HepG2 (cell line): ENCODE data around the gene VARS1. TPM values are rescaled to one million over a fixed set of nuclear protein-coding genes. Genes with fewer than 3 reads are reported as not detected.

Source experiments
- GFI1 ChIP-seq: sonication (generic); formaldehyde crosslinking; IDR thresholded peaks from 2 replicates; pipeline ENCODE4 v1.5.0; 2020; ENCODE audit warnings: missing genetic modification reagents, mild to moderate bottlenecking, borderline replicate concordance
- MIXL1 ChIP-seq: IDR thresholded peaks from 2 replicates; pipeline ENCODE4 v1.6.1; 2016
- MTERF4 ChIP-seq: sonication (generic); formaldehyde crosslinking; IDR thresholded peaks from 2 replicates; pipeline ENCODE4 v1.8.0; 2023; ENCODE audit warnings: mild to moderate bottlenecking, missing genetic modification reagents
- MXD4 ChIP-seq: IDR thresholded peaks from 2 replicates; pipeline ENCODE4 v1.6.1; 2016; ENCODE audit warnings: mild to moderate bottlenecking, missing biosample characterization, missing genetic modification reagents
- NCOA5 ChIP-seq: sonication (generic); formaldehyde crosslinking; IDR thresholded peaks from 2 replicates; pipeline ENCODE4 v1.4.0; 2020; ENCODE audit warnings: missing genetic modification reagents
- PHF8 ChIP-seq: sonication (generic); formaldehyde crosslinking; IDR thresholded peaks from 2 replicates; pipeline ENCODE4 v1.5.0; 2020; ENCODE audit warnings: missing genetic modification reagents
- RXRB ChIP-seq: IDR thresholded peaks from 2 replicates; pipeline ENCODE4 v1.6.1; 2016; ENCODE audit warnings: borderline replicate concordance, missing genetic modification reagents, missing compliant biosample characterization
- SYNCRIP ChIP-seq: fragments of 200-400 bp; formaldehyde crosslinking; IDR thresholded peaks from 2 replicates; pipeline ENCODE4 v1.6.1; 2018; ENCODE audit warnings: mild to moderate bottlenecking, low read depth, low read length; ENCODE audit not compliant: insufficient read depth
- TOPORS ChIP-seq: sonication (generic); formaldehyde crosslinking; IDR thresholded peaks from 2 replicates; pipeline ENCODE4 v1.8.0; 2023; ENCODE audit warnings: mild to moderate bottlenecking, missing genetic modification reagents
- ZBTB33 ChIP-seq: sonication (generic); formaldehyde crosslinking; IDR thresholded peaks from 2 replicates; pipeline ENCODE4 v1.4.0; 2020; ENCODE audit warnings: missing genetic modification reagents
- ZNF724P ChIP-seq: sonication (generic); formaldehyde crosslinking; IDR thresholded peaks from 2 replicates; pipeline ENCODE4 v1.8.0; 2022; ENCODE audit warnings: missing genetic modification reagents, borderline replicate concordance
- polyA plus RNA-seq, 8 experiments: library from polyadenylated mRNA; depleted of rRNA in 3 of 8; stranded (reverse) in 7 of 8; unstranded in 1 of 8; fragments of >200 nt; fragmentation: Illumina TruSeq in 4 of 8; extraction: Trizol in 4 of 8; gene quantifications; 2 replicates each; pipeline versions ENCODE4 v1.2.1 to v1.2.3, GENCODE V29; 2011 to 2016; ENCODE audit warnings: low read depth in 4 of 8, missing spikeins in 1 of 8, mixed read lengths in 1 of 8; ENCODE audit not compliant: insufficient read depth in 1 of 8
- total RNA-seq, 5 experiments: library from RNA; depleted of rRNA; stranded (reverse); fragments of >200 nt; fragmentation: Illumina TruSeq; extraction: Trizol; gene quantifications; 2 replicates each; pipeline ENCODE4 v1.2.3, GENCODE V29; 2016; ENCODE audit warnings: low read depth in 1 of 5
- TF ChIP-seq, protein P1 (sequence below): sonication (generic); formaldehyde crosslinking; IDR thresholded peaks from 2 replicates; pipeline ENCODE4 v1.4.0; 2020; ENCODE audit warnings: missing genetic modification reagents
- TF ChIP-seq, protein P2 (sequence below): sonication (generic); formaldehyde crosslinking; IDR thresholded peaks from 2 replicates; pipeline ENCODE4 v1.5.0; 2020; ENCODE audit warnings: mild to moderate bottlenecking, missing genetic modification reagents
- TF ChIP-seq, protein P3 (sequence below): IDR thresholded peaks from 2 replicates; pipeline ENCODE4 v1.6.1; 2012; ENCODE audit warnings: low read depth, low read length, improper control_type of control experiment

The VARS1 gene
- total and polyA plus RNA-seq, 2 of the 13 experiments (the other 11 are each of a cell fraction or from before 2014, with no cell fraction given), result 14.7 to 56.1 TPM

DNA sequence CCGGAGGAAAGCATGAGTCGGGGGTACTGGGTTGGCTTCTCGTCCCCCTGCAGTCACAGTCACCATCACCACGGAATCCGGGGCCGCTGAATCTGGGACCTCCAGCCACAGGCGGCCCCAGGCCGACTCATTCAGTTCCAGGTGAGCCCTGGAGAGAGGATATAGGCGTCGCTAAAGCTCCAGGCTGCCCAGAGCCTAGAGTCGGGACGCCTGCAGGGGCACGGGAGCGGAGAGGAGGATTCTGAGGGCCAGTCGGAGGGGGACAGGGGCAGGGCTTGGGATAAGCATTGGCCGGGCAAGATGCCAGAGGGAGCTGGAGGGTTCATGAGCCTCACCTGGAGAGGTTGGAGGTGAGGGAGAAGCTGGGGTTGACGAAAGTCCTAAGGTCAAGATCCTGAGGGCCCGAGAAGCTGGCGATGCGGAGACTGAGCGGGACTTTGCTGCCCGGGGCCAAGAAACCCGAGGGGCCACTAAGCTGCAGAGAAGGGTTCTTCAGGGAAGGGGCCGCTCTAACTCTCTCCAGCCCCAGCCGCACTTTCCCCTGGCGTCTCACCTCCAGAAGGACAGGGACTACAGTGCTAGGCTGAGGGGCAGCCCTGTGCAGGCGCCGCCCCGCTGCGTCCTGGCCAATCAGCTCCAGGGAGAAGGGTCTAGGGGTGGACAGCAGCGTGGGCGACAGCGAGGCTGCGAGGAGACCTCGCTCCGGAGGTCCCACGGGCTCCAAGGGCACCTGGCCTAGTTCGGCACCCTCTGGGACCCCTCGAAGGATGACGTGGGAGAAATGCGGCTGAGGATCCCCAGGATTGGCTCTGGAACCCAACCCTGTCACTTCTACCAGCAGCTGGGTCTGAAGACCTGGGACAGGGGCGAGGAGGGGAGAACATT lies 29.4 kb downstream of the VARS1 start (continued):
- TF ChIP-seq, protein P1, sequence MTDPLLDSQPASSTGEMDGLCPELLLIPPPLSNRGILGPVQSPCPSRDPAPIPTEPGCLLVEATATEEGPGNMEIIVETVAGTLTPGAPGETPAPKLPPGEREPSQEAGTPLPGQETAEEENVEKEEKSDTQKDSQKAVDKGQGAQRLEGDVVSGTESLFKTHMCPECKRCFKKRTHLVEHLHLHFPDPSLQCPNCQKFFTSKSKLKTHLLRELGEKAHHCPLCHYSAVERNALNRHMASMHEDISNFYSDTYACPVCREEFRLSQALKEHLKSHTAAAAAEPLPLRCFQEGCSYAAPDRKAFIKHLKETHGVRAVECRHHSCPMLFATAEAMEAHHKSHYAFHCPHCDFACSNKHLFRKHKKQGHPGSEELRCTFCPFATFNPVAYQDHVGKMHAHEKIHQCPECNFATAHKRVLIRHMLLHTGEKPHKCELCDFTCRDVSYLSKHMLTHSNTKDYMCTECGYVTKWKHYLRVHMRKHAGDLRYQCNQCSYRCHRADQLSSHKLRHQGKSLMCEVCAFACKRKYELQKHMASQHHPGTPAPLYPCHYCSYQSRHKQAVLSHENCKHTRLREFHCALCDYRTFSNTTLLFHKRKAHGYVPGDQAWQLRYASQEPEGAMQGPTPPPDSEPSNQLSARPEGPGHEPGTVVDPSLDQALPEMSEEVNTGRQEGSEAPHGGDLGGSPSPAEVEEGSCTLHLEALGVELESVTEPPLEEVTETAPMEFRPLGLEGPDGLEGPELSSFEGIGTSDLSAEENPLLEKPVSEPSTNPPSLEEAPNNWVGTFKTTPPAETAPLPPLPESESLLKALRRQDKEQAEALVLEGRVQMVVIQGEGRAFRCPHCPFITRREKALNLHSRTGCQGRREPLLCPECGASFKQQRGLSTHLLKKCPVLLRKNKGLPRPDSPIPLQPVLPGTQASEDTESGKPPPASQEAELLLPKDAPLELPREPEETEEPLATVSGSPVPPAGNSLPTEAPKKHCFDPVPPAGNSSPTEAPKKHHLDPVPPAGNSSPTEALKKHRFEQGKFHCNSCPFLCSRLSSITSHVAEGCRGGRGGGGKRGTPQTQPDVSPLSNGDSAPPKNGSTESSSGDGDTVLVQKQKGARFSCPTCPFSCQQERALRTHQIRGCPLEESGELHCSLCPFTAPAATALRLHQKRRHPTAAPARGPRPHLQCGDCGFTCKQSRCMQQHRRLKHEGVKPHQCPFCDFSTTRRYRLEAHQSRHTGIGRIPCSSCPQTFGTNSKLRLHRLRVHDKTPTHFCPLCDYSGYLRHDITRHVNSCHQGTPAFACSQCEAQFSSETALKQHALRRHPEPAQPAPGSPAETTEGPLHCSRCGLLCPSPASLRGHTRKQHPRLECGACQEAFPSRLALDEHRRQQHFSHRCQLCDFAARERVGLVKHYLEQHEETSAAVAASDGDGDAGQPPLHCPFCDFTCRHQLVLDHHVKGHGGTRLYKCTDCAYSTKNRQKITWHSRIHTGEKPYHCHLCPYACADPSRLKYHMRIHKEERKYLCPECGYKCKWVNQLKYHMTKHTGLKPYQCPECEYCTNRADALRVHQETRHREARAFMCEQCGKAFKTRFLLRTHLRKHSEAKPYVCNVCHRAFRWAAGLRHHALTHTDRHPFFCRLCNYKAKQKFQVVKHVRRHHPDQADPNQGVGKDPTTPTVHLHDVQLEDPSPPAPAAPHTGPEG (CRISPR knock-in tag), result 0 out of 2 replicates have a peak, but pooled peaks have one; percentile 50
- TF ChIP-seq SYNCRIP (no peak), TOPORS (no peak), ZBTB33 (CRISPR knock-in tag) (0 out of 2 replicates have a peak, but pooled peaks have one; percentile 12), MXD4 (peak; percentile 82), MIXL1 (0 out of 2 replicates have a peak, but pooled peaks have one; percentile 27), PHF8 (CRISPR knock-in tag) (peak; percentile 49), NCOA5 (CRISPR knock-in tag) (no peak), ZNF724P (CRISPR knock-in tag) (0 out of 2 replicates have a peak, but pooled peaks have one; percentile 15), MTERF4 (CRISPR knock-in tag) (peak; percentile 71; the same call in 1 of the 2 replicates), GFI1 (CRISPR knock-in tag) (peak; percentile 66; the same call in 1 of the 2 replicates), RXRB (CRISPR knock-in tag) (0 out of 2 replicates have a peak, but pooled peaks have one; percentile 31)
- TF ChIP-seq, protein P2, sequence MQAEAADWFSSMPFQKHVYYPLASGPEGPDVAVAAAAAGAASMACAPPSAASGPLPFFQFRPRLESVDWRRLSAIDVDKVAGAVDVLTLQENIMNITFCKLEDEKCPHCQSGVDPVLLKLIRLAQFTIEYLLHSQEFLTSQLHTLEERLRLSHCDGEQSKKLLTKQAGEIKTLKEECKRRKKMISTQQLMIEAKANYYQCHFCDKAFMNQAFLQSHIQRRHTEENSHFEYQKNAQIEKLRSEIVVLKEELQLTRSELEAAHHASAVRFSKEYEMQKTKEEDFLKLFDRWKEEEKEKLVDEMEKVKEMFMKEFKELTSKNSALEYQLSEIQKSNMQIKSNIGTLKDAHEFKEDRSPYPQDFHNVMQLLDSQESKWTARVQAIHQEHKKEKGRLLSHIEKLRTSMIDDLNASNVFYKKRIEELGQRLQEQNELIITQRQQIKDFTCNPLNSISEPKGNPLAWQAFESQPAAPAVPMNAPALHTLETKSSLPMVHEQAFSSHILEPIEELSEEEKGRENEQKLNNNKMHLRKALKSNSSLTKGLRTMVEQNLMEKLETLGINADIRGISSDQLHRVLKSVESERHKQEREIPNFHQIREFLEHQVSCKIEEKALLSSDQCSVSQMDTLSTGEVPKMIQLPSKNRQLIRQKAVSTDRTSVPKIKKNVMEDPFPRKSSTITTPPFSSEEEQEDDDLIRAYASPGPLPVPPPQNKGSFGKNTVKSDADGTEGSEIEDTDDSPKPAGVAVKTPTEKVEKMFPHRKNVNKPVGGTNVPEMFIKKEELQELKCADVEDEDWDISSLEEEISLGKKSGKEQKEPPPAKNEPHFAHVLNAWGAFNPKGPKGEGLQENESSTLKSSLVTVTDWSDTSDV (CRISPR knock-in tag), result no peak
- TF ChIP-seq, protein P3, sequence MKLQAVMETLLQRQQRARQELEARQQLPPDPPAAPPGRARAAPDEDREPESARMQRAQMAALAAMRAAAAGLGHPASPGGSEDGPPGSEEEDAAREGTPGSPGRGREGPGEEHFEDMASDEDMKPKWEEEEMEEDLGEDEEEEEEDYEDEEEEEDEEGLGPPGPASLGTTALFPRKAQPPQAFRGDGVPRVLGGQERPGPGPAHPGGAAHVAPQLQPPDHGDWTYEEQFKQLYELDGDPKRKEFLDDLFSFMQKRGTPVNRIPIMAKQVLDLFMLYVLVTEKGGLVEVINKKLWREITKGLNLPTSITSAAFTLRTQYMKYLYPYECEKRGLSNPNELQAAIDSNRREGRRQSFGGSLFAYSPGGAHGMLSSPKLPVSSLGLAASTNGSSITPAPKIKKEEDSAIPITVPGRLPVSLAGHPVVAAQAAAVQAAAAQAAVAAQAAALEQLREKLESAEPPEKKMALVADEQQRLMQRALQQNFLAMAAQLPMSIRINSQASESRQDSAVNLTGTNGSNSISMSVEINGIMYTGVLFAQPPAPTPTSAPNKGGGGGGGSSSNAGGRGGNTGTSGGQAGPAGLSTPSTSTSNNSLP, result no peak
